Epithelial cell of proximal tubule (primary cell): Measurements from ENCODE around the gene ELP1. TPM values are rescaled to one million over a fixed set of nuclear protein-coding genes. Genes with fewer than 3 reads are reported as not detected.
A peak's percentile ranks its signal among the peaks of the same experiment; 100 is the strongest.
"Not testable (repeated sequence)": the region's sequence is repeated elsewhere in the genome, so short reads cannot be mapped to it uniquely, and the experiment has no call there.

Experiments
- DNase-seq: peaks from one replicate; pipeline ENCODE4 v3.0.0-alpha.2; 2011; ENCODE audit warnings: low read depth
- H3K4me3 ChIP-seq: 2 replicates; pipeline ENCODE4 v1.5.1; 2011; ENCODE audit warnings: low read depth, mild to moderate bottlenecking, low read length
- CTCF ChIP-seq: conservative IDR thresholded peaks from 2 replicates; pipeline ENCODE4 v1.5.1; 2012; ENCODE audit warnings: low read depth, mild to moderate bottlenecking, low read length
- total RNA-seq: library from RNA; depleted of rRNA; stranded (reverse); fragments of >200 nt; gene quantifications from 2 replicates; pipeline ENCODE4 v1.2.3, GENCODE V29; 2015

Gene ELP1
- 19.8 and 22.2 TPM in 2 replicates for total RNA-seq

GRCh38 chr9:108933718-108934322, at the start of gene ELP1:
Gene ELP1 (minus strand): TSS chr9:108934124. CDS start chr9:108931146, 2,978 bp downstream.
- peak; percentile 50 for DNase-seq
- peak; percentile 32 for TF ChIP-seq CTCF
- H3K4me3 ChIP-seq = peak within 1 kb of the TSS; percentile 97

GRCh38 chr9:108980893-108981292, 47.0 kb upstream of the ELP1 start:
- H3K4me3 ChIP-seq = no peak overlapping the region
- DNase-seq = no peak
- no peak for TF ChIP-seq CTCF

GRCh38 chr9:108978205-108978604, 44.3 kb upstream of the ELP1 start:
- DNase-seq = no peak
- no peak overlapping the region for H3K4me3 ChIP-seq
- no peak for TF ChIP-seq CTCF

- no peak overlapping the region for H3K4me3 ChIP-seq
- no peak for TF ChIP-seq CTCF
- DNase-seq = no peak
Measured at GRCh38 chr9:108973895-108974294, 40.0 kb upstream of the ELP1 start.

GRCh38 chr9:108972626-108973209, 38.8 kb upstream of the ELP1 start:
- no peak overlapping the region for H3K4me3 ChIP-seq
- no peak for TF ChIP-seq CTCF
- DNase-seq = no peak

GRCh38 chr9:108972186-108972585, 38.3 kb upstream of the ELP1 start:
- DNase-seq = no peak
- TF ChIP-seq CTCF = no peak

GRCh38 chr9:108971392-108971791, 37.5 kb upstream of the ELP1 start:
- H3K4me3 ChIP-seq, DNase-seq: not testable (repeated sequence)

More at GRCh38 chr9:108972186-108972585, 38.3 kb upstream of the ELP1 start:
- no peak overlapping the region for H3K4me3 ChIP-seq
